ENCODE measurements around the gene ALDH4A1. TPM values are rescaled to one million over a fixed set of nuclear protein-coding genes. Genes with fewer than 3 reads are reported as not detected.

The ALDH4A1 gene
- total and polyA plus RNA-seq, 9 donors, result 2.8 to 13.9 (median 8.0) TPM

DNA sequence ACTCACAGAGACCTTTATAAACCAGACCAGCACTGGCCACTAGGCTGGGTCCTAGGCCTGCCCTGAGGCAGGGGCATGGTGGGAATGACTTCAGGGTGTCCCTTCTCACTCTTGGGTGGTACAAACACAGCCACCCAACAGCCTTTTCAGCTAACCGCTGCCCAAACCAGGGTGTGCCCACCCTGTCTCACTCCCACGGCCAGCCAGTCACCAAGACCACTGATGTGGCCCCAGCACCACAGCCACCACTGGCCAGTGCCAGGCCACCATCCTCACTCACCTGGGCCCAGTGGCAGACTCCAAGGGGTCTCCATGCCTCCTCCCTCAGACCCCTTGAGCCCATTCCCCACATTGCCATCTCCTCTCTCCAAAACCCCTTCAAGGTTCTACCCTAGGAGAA is 70.7 kb downstream of the ALDH4A1 start:
- intact Hi-C loops (cut with DNase I), result no loop called here
- Histone ChIP-seq H3K9me3 (no peaks in the 10 kb centered on the region), H3K27me3 (no peaks in the 10 kb centered on the region), H3K4me1 (ENCODE audit: insufficient read depth) (no peaks in the 10 kb centered on the region), H3K27ac (no peak overlapping the region), H3K36me3 (no peaks in the 10 kb centered on the region), H3K4me3 (no peak overlapping the region)
- TF ChIP-seq, protein P1, sequence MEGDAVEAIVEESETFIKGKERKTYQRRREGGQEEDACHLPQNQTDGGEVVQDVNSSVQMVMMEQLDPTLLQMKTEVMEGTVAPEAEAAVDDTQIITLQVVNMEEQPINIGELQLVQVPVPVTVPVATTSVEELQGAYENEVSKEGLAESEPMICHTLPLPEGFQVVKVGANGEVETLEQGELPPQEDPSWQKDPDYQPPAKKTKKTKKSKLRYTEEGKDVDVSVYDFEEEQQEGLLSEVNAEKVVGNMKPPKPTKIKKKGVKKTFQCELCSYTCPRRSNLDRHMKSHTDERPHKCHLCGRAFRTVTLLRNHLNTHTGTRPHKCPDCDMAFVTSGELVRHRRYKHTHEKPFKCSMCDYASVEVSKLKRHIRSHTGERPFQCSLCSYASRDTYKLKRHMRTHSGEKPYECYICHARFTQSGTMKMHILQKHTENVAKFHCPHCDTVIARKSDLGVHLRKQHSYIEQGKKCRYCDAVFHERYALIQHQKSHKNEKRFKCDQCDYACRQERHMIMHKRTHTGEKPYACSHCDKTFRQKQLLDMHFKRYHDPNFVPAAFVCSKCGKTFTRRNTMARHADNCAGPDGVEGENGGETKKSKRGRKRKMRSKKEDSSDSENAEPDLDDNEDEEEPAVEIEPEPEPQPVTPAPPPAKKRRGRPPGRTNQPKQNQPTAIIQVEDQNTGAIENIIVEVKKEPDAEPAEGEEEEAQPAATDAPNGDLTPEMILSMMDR (IDR thresholded peaks at IDR 0.05), result no peak
- TF ChIP-seq POLR2A (IDR thresholded peaks at IDR 0.05) (no peak), EP300 (IDR thresholded peaks at IDR 0.05) (no peak)
- 90 to 100% (median 94%) methylated on average over 2 of the region's 2 CpGs for WGBS, 3 donors
- DNase-seq, result no peak

DNA sequence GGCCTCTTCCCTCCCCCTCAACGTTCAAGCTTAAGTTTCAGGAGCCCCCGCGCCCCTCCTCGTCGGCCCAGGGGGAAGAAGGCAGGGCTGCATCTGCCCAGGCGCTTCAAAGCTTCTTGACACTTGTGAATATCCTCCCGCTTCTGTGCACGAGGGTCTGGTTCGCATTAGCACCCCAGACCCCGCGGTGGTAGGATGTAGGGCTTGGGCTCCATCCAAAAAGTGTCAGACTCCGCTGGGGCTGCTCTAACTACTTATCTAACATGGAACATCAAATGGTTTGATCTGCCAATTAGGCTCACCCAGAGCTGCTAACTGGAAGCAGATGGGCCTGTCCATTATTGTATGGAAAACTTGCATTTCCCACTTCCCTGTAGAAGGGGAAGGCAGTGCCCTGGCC is 71.8 kb downstream of the ALDH4A1 start:
- Histone ChIP-seq H3K4me3 (no peak overlapping the region), H3K36me3 (no peaks in the 10 kb centered on the region), H3K27ac (no peak overlapping the region), H3K4me1 (ENCODE audit: insufficient read depth) (no peaks in the 10 kb centered on the region), H3K27me3 (no peaks in the 10 kb centered on the region), H3K9me3 (no peaks in the 10 kb centered on the region)
- TF ChIP-seq, protein P1 (IDR thresholded peaks at IDR 0.05), result no peak
- no peak for TF ChIP-seq EP300 (IDR thresholded peaks at IDR 0.05)
- TF ChIP-seq POLR2A (IDR thresholded peaks at IDR 0.05), result no peak
- 14 to 50% (median 19%) methylated on average over 12 of the region's 12 CpGs for WGBS, 3 donors
- intact Hi-C loops (cut with DNase I), result no loop called here
- DNase-seq, result no peak

DNA sequence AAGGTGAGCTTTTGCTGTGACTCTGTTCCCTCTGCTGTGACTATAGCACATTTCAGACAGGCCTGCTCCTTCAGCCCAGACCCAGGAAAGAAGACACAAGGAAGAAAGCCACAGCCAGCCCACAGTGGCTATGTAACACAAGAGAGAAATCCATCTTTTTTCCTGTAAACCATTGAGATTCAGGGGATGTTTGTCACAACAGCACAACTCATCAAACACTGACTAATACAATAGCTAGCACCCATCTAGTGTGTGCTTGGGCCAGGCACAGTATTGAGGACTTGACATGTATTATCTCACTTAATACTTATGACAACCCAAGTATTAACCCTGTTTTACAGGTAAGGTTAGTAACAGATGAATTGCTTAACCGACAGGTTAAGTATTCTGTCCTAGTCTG is 72.7 kb downstream of the ALDH4A1 start:
- WGBS, 3 donors, result 83 to 91% (median 88%) methylated on average over 1 of the region's 1 CpG
- H3K9me3 ChIP-seq, result no peaks in the 10 kb centered on the region
- H3K27me3 ChIP-seq, result no peaks in the 10 kb centered on the region
- intact Hi-C loops (cut with DNase I), result no loop called here
- DNase-seq, result no peak
- no peak overlapping the region for H3K27ac ChIP-seq
- H3K36me3 ChIP-seq, result no peaks in the 10 kb centered on the region
- TF ChIP-seq POLR2A (IDR thresholded peaks at IDR 0.05) (no peak), EP300 (IDR thresholded peaks at IDR 0.05) (no peak)
- TF ChIP-seq, protein P1 (IDR thresholded peaks at IDR 0.05), result no peak
- H3K4me3 ChIP-seq, result no peak overlapping the region
- no peaks in the 10 kb centered on the region for H3K4me1 ChIP-seq (ENCODE audit: insufficient read depth)

GRCh38 chr1:18828224-18828623 is 74.1 kb downstream of the ALDH4A1 start:
- H3K27me3 ChIP-seq, result no peaks in the 10 kb centered on the region
- TF ChIP-seq EP300 (IDR thresholded peaks at IDR 0.05) (no peak), POLR2A (IDR thresholded peaks at IDR 0.05) (no peak)
- TF ChIP-seq, protein P1 (IDR thresholded peaks at IDR 0.05), result no peak
- 47 to 58% (median 54%) methylated on average over 2 of the region's 2 CpGs for WGBS, 3 donors

More at GRCh38 chr1:18828224-18828623, 74.1 kb downstream of the ALDH4A1 start:
- H3K9me3 ChIP-seq, result no peaks in the 10 kb centered on the region
- intact Hi-C loops (cut with DNase I), result no loop called here
- no peak overlapping the region for H3K4me3 ChIP-seq
- no peaks in the 10 kb centered on the region for H3K4me1 ChIP-seq (ENCODE audit: insufficient read depth)
- no peak for DNase-seq
- H3K27ac ChIP-seq, result no peak overlapping the region
- H3K36me3 ChIP-seq, result no peaks in the 10 kb centered on the region

Data from ovary (tissue), 9 donors.